Activated naive CD8-positive, alpha-beta T cell (primary cell): ENCODE measurements around the gene DISP3.
A peak's percentile ranks its signal among the peaks of the same experiment; 100 is the strongest.

ENCODE experiments used
- H3K27ac Mint-ChIP-seq: one replicate; pipeline ENCODE4 v1.8.0; 2021; ENCODE audit warnings: mixed read lengths
- H3K27me3 Mint-ChIP-seq: one replicate; pipeline ENCODE4 v1.8.0; 2021; ENCODE audit warnings: mixed read lengths
- H3K36me3 Mint-ChIP-seq: one replicate; pipeline ENCODE4 v1.8.0; 2021; ENCODE audit warnings: mixed read lengths
- H3K4me1 Mint-ChIP-seq: one replicate; pipeline ENCODE4 v1.8.0; 2021; ENCODE audit warnings: low read depth, mixed read lengths
- H3K4me3 Mint-ChIP-seq: one replicate; pipeline ENCODE4 v1.8.0; 2021; ENCODE audit warnings: mild to moderate bottlenecking, mixed read lengths
- H3K9me3 Mint-ChIP-seq: one replicate; pipeline ENCODE4 v1.8.0; 2021; ENCODE audit warnings: low read depth, mixed read lengths

The DISP3 gene

DNA sequence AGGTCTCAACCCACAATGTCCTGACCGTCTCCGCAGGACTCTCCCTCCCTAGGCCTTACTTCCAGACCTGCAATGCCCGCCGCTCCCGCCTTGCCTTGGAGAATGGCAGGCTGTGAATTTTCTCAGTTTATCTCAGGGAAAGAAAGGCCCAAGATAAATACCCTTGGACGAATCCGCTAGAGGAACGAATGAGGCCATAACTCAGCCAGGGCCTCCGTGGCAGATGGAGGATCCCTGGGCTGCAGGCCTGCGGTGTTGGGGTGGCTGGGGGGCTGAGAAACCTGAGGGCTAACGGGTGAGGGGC lies 29.9 kb upstream of the DISP3 start:
- no peak overlapping the region for H3K4me3 Mint-ChIP-seq
- H3K4me1 Mint-ChIP-seq = no peaks in the 10 kb centered on the region
- no peak overlapping the region for H3K27ac Mint-ChIP-seq
- no peaks in the 10 kb centered on the region for H3K9me3 Mint-ChIP-seq
- peaks cover 1% of the 10 kb centered on the region for H3K27me3 Mint-ChIP-seq
- no peaks in the 10 kb centered on the region for H3K36me3 Mint-ChIP-seq

DNA sequence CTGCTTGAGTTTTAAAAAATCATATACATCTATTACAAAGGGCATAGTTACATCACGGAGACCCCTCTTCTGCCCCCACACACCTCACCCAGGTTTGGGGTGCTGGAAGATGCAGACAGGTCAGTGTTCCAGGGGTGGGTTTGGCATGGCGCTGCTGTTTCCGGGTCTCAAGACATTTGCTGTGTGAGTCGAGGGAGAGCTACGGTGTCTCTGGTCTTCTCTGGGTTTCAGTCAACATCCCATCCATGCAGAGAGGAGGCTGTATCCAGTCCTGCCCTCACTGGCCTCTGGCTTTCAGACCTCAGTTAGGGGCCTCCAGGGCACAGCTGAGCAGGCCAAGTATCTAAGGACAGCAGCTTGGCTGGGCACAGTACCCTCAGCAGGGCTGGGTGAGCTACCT lies 28.6 kb upstream of the DISP3 start:
- H3K9me3 Mint-ChIP-seq = no peaks in the 10 kb centered on the region
- H3K36me3 Mint-ChIP-seq = no peaks in the 10 kb centered on the region
- H3K27me3 Mint-ChIP-seq = peaks cover 1% of the 10 kb centered on the region
- no peaks in the 10 kb centered on the region for H3K4me1 Mint-ChIP-seq
- H3K27ac Mint-ChIP-seq = no peak overlapping the region
- H3K4me3 Mint-ChIP-seq = no peak overlapping the region

DNA sequence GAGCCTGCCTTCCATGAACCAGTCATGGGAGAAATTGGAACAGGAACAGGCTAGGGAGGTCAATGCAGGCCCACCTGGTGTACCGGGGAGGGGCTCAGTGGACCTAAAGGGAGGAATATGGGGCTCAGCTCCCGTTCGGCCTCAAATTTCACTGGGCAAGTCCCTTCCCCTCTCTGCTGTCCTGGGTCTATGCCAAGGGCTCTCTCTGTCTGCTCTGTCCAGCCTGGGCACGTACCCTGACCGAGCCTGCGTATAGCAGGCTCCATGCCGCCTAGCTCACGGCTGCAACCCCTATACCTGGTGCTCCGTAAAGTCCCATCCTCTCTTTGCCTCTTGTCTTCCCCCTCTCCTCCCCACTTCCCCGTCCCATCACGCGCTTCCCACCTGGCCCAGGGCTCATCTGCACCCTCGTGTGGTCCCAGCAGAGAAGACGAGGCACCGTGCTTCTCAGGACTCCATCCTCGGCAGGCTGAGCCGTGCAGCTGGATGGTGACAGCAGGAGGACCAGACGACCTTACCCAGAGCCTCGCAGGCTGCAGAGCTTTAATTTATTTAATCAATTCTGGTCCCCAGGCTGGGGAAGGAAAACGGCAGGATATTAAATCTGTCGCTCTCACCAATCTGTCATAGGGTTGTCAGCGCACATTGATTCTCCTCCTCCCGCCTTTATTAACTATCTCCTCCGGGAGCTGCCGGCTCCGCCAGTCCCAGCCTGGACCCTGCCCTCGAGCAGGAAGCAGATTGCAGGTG lies 25.0 kb upstream of the DISP3 start:
- Mint-ChIP-seq H3K9me3 (no peaks in the 10 kb centered on the region), H3K4me1 (peaks cover 17% of the 10 kb centered on the region), H3K4me3 (no peak overlapping the region), H3K27ac (no peak overlapping the region), H3K27me3 (peaks cover 1% of the 10 kb centered on the region), H3K36me3 (no peaks in the 10 kb centered on the region)

DNA sequence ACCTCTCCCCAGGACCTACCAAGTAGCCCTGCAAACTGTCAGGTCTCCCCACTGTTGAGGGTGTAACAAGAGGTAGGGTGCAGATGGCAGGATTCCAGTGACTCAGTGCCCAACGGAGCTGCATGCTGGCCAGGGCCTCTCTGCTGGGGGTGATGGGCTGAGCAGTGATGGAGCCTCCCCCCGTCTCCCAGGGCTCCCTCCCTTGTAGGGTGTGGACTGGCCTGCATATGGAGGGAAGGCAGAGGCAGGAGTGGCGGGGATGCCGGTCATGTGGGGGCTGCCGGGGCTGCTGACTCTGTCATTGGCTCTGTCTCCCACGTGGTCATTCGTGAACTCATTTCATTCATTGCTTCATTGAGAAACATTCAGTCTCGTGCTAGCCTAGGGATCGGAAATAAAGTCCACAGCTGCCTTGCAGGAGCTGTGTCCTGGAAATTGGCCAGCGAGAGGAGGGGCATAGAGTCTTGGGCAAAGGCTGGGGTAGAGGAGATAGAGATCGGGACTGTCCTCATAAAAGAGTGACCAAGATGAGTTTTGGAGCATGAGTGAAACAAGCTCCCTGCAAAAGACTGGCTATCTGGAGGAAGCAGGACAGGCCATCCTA lies 22.9 kb upstream of the DISP3 start:
- Mint-ChIP-seq H3K9me3 (no peaks in the 10 kb centered on the region), H3K27ac (no peak overlapping the region), H3K36me3 (no peaks in the 10 kb centered on the region), H3K27me3 (no peaks in the 10 kb centered on the region), H3K4me1 (peaks cover 18% of the 10 kb centered on the region), H3K4me3 (no peak overlapping the region)

DNA sequence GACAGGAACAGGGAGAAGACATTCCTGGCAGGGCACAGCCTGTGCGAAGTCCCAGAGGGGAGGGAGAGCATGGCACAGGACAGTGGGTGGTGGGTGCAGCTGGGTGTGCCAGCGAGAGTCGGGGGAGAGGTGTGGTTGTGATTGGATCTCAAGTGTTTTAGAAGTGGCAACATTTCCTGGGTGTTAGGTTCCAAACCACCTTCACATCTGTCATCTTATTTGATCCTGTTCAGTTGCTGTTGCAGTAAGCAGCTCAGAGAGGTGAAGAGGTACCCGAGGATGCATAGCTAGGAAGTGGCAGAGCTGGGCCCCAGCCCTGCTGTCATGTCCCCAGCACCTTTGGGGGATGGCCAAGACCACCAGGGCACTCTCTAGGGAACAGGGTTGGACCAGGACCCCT lies 22.0 kb upstream of the DISP3 start:
- Mint-ChIP-seq H3K4me1 (peaks cover 18% of the 10 kb centered on the region), H3K4me3 (peak overlapping the region; percentile 42), H3K36me3 (no peaks in the 10 kb centered on the region), H3K27ac (no peak overlapping the region), H3K27me3 (no peaks in the 10 kb centered on the region), H3K9me3 (no peaks in the 10 kb centered on the region)

DNA sequence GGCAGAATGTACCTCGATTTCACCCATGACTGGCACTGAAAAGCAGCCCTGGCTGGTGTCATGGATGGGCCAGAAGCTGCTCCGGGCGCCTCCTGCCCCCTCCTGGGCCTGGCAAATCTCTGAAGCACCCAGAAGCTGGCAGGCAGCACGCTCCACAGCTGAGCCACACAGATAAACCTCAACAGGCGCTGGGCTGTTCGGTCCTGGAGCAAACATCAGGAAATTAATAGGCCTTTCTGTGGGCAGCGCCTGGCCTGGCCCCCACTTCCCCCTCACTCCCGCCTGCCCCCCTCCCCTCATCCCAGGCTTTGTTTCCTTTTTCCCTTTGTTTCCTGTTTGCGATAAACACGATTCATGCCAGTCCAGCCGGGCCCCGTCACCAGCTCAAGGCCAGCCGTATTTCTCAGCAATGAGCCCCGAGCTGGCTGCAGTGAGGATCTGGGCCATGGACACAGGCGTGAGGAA lies 20.1 kb upstream of the DISP3 start:
- no peak overlapping the region for H3K27ac Mint-ChIP-seq

DNA sequence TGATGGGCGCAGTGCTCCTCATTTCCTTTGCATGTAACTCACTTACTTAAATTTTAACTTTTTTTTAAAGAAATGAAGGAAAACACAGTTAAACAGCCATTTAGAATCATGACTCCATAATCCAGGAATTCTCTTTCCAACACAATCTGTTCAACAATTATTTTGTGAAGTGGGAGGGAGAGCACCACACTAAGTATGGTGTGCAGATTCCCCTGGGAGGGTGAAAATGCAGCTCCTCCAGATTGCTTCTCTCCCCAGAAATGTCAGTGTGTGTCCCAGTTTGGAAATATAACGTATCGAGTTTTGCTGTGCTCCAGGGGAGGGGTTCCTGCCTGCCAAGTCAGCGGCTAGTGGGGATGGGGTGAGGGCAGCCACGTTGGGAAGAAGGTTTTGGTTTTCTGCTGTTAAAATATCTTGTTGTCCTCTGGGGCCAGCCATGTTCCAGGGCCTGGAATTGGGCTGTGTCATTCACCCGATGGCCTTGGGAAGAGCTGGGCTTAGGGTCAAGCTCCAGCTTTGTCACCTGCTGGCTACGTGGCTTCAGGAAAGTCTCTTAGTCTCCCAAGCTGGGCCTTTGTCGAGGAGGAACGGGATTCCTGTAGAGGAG lies 17.3 kb upstream of the DISP3 start:
- Mint-ChIP-seq H3K9me3 (no peaks in the 10 kb centered on the region), H3K27me3 (peaks cover 2% of the 10 kb centered on the region), H3K4me1 (peaks cover 12% of the 10 kb centered on the region), H3K36me3 (no peaks in the 10 kb centered on the region), H3K27ac (no peak overlapping the region), H3K4me3 (no peak overlapping the region)

More for the DNA sequence above, 20.1 kb upstream of the DISP3 start:
- Mint-ChIP-seq H3K36me3 (no peaks in the 10 kb centered on the region), H3K4me1 (peaks cover 18% of the 10 kb centered on the region), H3K27me3 (no peaks in the 10 kb centered on the region), H3K9me3 (no peaks in the 10 kb centered on the region), H3K4me3 (no peak overlapping the region)

DNA sequence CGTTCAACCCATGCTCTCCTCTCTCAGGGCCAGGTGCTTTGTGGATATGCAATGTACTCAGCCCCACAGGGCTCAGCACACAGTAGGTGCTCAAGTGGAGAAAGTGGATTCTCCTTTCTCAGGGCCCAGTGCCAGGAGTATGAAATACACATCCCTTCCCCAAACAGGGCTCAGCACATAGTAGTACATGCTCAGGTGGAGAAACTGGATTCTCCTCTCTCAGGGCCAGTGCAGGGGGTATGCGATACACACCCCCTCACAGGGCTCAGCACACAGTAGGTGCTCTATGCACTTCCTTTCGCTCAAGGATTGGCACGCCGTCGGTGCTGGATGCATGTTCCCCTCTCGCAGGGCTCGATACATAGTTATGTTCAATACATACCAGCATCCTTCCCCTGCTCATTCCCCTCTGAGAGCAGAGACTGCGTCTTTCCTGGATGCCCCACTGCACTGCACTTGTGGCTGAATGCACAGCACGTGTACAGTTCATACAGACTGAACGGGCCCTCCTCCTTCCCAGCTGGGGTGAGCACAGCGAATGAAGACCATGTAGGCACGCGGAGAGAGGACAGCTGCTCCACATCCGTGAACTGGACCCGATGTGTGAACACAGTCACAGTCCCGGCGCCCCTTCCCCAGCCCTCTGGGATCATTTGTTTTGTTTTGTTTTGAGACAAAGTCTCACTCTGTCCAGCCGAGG lies 16.6 kb upstream of the DISP3 start:
- no peaks in the 10 kb centered on the region for H3K36me3 Mint-ChIP-seq
- H3K27ac Mint-ChIP-seq = no peak overlapping the region
- no peaks in the 10 kb centered on the region for H3K9me3 Mint-ChIP-seq
- H3K4me1 Mint-ChIP-seq = peaks cover 4% of the 10 kb centered on the region
- H3K27me3 Mint-ChIP-seq = peaks cover 2% of the 10 kb centered on the region
- no peak overlapping the region for H3K4me3 Mint-ChIP-seq

DNA sequence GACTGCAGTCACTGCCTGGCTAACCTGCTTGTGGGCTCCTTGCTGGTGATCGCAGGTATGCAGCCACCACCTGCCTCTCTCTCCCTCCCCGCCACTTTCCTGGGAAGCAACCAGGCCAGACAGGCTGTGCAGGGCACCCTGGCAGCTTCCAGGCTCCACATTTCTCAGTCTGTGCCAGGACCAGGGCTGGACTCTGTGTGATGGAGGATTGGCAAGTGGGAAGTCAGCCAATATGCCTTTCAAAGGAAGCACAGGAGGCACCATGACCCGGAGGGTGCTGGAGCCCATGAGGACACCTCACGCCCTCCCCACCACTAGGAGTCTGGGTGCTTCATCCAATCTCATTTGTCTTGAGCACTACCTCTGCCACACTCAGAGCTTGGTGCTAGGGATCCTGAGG lies 15.8 kb upstream of the DISP3 start:
- no peak overlapping the region for H3K4me3 Mint-ChIP-seq
- peaks cover 2% of the 10 kb centered on the region for H3K27me3 Mint-ChIP-seq
- no peaks in the 10 kb centered on the region for H3K36me3 Mint-ChIP-seq
- H3K9me3 Mint-ChIP-seq = no peaks in the 10 kb centered on the region
- peaks cover 1% of the 10 kb centered on the region for H3K4me1 Mint-ChIP-seq
- H3K27ac Mint-ChIP-seq = no peak overlapping the region

DNA sequence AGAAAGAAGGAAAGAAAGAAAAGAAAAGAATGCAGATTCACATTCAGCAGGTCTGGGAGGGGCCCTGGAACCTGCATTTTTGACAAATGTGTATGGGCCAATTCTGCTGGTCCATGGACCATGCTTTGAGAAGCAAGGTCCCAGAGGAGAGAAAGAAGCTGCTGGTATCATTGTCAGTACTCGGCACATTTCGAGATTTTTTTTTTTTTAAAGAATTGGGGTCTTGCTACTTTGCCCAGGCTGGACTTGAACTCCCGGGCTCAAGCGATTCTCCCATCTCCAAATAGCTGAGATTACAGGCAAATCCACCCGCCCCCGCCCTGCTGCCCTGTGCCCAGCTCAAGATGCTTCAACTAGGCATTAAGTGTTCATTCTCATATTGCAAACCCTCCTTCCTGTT lies 13.6 kb upstream of the DISP3 start:
- no peak overlapping the region for H3K27ac Mint-ChIP-seq
- H3K36me3 Mint-ChIP-seq = no peaks in the 10 kb centered on the region
- H3K9me3 Mint-ChIP-seq = no peaks in the 10 kb centered on the region
- H3K4me3 Mint-ChIP-seq = no peak overlapping the region
- H3K27me3 Mint-ChIP-seq = peaks cover 2% of the 10 kb centered on the region
- no peaks in the 10 kb centered on the region for H3K4me1 Mint-ChIP-seq

DNA sequence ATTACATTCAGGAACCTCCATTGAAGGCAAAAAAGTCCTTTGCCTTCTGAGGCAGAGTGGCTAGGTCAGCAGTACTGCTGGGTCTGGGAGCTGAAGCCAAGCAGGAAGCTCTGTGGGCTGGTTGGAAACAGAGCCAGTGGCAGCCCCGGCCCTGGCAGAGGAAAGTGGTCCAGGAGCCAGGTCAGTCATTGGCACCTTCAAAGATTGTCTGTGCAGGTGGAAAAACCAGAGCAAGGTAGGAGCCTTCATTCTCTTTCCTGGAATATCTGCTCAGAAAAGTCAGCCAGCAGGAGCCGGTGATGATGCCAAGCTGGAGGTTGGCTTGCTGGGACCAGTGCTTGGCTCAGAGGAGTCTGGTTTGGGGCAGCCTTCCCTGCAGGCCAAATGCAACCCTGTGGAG lies 12.5 kb upstream of the DISP3 start:
- Mint-ChIP-seq H3K27ac (no peak overlapping the region), H3K27me3 (peaks cover 4% of the 10 kb centered on the region), H3K4me1 (no peaks in the 10 kb centered on the region), H3K36me3 (no peaks in the 10 kb centered on the region), H3K9me3 (no peaks in the 10 kb centered on the region), H3K4me3 (no peak overlapping the region)

DNA sequence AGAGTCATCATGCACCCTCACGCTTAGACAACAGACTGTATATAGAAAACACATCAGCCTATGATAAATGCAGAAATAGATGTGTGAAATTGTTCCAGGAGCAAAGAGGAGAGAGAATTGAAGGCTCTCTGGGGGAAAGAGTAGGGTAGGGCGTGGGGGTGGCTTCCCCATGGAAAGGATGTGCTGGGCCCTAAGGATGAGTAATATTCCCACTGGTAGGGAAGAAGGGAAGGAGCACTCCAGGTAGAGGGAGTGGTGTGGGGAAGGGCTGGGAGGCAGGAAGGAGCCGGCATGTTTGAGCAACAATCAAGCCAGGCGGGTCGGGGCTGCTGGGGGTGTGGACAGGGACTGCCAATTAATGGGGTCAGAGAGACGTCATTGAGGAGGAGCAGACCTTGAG lies 10.1 kb upstream of the DISP3 start:
- no peaks in the 10 kb centered on the region for H3K9me3 Mint-ChIP-seq
- peaks cover 3% of the 10 kb centered on the region for H3K4me1 Mint-ChIP-seq
- no peaks in the 10 kb centered on the region for H3K36me3 Mint-ChIP-seq
- no peak overlapping the region for H3K27ac Mint-ChIP-seq
- H3K27me3 Mint-ChIP-seq = peaks cover 5% of the 10 kb centered on the region
- no peak overlapping the region for H3K4me3 Mint-ChIP-seq

DNA sequence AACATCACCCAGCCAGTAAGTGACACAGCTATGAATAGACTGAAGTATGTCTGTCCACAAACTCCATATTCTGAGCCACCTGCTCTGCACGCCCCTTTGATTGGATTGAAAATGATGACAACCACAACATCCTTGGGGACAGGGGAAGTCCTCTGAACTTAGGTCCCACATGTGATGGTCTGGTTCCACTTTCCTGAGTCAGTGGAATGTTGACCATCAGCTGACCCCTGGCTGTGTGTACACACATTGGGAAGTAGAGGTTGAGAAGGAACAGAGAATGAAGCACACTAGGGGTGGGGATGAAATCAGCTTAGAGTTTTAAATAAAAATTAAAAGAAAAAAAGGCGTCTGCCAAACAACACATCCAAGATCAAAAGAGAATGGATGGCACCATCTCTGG lies 8.0 kb upstream of the DISP3 start:
- H3K4me1 Mint-ChIP-seq = peaks cover 3% of the 10 kb centered on the region
- no peaks in the 10 kb centered on the region for H3K9me3 Mint-ChIP-seq
- no peak overlapping the region for H3K4me3 Mint-ChIP-seq
- no peaks in the 10 kb centered on the region for H3K36me3 Mint-ChIP-seq
- peaks cover 5% of the 10 kb centered on the region for H3K27me3 Mint-ChIP-seq
- no peak overlapping the region for H3K27ac Mint-ChIP-seq

DNA sequence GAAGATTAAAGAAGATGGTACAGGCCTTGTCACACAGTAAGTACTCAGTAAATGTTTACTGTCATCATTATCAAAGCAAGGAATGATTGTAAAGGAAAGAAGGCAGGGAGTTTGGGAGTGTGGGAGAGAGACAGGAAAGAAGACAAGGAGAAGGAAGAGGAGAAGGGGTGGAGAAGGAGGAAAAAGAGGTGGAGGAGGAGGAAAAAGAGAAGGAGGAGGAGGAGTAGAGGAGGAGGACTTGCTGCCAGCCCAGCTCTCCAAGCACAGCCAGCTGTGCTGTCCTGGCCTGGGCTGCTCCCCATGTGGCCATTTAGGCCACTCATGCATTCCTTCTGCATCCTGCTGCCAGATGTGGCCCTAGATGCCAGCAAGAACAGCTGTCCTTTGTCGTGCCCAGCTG lies 7.5 kb upstream of the DISP3 start:
- no peaks in the 10 kb centered on the region for H3K9me3 Mint-ChIP-seq
- no peak overlapping the region for H3K4me3 Mint-ChIP-seq
- no peak overlapping the region for H3K27ac Mint-ChIP-seq

DNA sequence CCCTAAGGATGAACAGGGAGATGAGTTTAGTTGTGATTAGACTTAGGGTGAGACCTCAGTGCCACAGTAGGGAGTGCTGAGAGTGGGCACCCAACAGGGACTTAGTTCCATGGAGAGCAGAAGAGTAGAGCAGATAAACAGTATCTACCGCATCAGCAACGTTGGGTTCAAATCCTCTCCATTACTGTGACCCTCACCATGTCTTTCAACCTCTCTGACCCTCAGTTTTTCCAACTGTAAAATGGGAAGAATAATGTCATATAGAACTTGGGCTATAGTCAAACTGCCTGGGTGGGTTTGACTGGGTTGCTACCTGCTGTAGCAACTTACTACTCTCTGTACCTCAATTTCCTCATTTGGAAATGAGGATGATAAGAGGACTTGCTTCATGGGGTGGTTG lies 6.7 kb upstream of the DISP3 start:
- Mint-ChIP-seq H3K27me3 (peaks cover 9% of the 10 kb centered on the region), H3K27ac (no peak overlapping the region), H3K4me3 (no peak overlapping the region), H3K9me3 (no peaks in the 10 kb centered on the region), H3K36me3 (no peaks in the 10 kb centered on the region), H3K4me1 (peaks cover 3% of the 10 kb centered on the region)

More for the DNA sequence above, 7.5 kb upstream of the DISP3 start:
- H3K4me1 Mint-ChIP-seq = peaks cover 3% of the 10 kb centered on the region
- no peaks in the 10 kb centered on the region for H3K36me3 Mint-ChIP-seq
- H3K27me3 Mint-ChIP-seq = peaks cover 9% of the 10 kb centered on the region
